H9 (cell line): ENCODE data around the gene ZBTB20. TPM values are rescaled to one million over a fixed set of nuclear protein-coding genes. Genes with fewer than 3 reads are reported as not detected.

Source experiments
- DNase-seq: peaks from one replicate; pipeline ENCODE4 v3.0.0-alpha.2; 2017
- H2AFZ ChIP-seq: one replicate; pipeline ENCODE4 v1.6.1; 2013; ENCODE audit warnings: mild to moderate bottlenecking, low read length, control low read depth, moderate library complexity
- H2AK5ac ChIP-seq: 2 replicates; pipeline ENCODE4 v1.6.1; 2013; ENCODE audit warnings: low read length, control low read depth, mixed read lengths; ENCODE audit not compliant: insufficient read length
- H2BK120ac ChIP-seq: one replicate; pipeline ENCODE4 v1.6.1; 2013; ENCODE audit warnings: low read depth, mild to moderate bottlenecking, low read length, control low read depth, inconsistent platforms; ENCODE audit not compliant: poor library complexity, severe bottlenecking
- H2BK12ac ChIP-seq: 2 replicates; pipeline ENCODE4 v1.6.1; 2013; ENCODE audit warnings: low read length, control low read depth, mixed read lengths, low read depth; ENCODE audit not compliant: insufficient read length
- H2BK15ac ChIP-seq: 2 replicates; pipeline ENCODE4 v1.6.1; 2013; ENCODE audit warnings: low read depth, low read length, control low read depth
- H2BK20ac ChIP-seq: one replicate; pipeline ENCODE4 v1.6.1; 2013; ENCODE audit warnings: low read depth, mild to moderate bottlenecking, low read length, control low read depth, inconsistent platforms; ENCODE audit not compliant: poor library complexity, severe bottlenecking
- H2BK5ac ChIP-seq: 2 replicates; pipeline ENCODE4 v1.6.1; 2013; ENCODE audit warnings: low read length, control low read depth, mixed read lengths; ENCODE audit not compliant: insufficient read length
- H3K14ac ChIP-seq: 2 replicates; pipeline ENCODE4 v1.6.1; 2013; ENCODE audit warnings: low read length, control low read depth; ENCODE audit not compliant: insufficient read depth
- H3K18ac ChIP-seq: 2 replicates; pipeline ENCODE4 v1.6.1; 2013; ENCODE audit warnings: low read depth, mild to moderate bottlenecking, mixed read lengths, low read length, control low read depth; ENCODE audit not compliant: insufficient read length
- H3K23ac ChIP-seq: 2 replicates; pipeline ENCODE4 v1.6.1; 2013; ENCODE audit warnings: low read length, control low read depth, mixed read lengths, low read depth; ENCODE audit not compliant: insufficient read length
- H3K23me2 ChIP-seq: 2 replicates; pipeline ENCODE4 v1.6.1; 2013; ENCODE audit warnings: low read depth, mild to moderate bottlenecking, mixed read lengths, low read length, control low read depth; ENCODE audit not compliant: insufficient read length, poor library complexity, severe bottlenecking
- H3K27ac ChIP-seq: 2 replicates; pipeline ENCODE4 v1.5.1; 2013; ENCODE audit warnings: low read length, control low read depth, mixed read lengths, low read depth; ENCODE audit not compliant: insufficient read length
- H3K27me3 ChIP-seq: 2 replicates; pipeline ENCODE4 v1.6.1; 2013; ENCODE audit warnings: low read length, control low read depth, inconsistent platforms; ENCODE audit not compliant: insufficient read depth
- H3K4ac ChIP-seq: 2 replicates; pipeline ENCODE4 v1.6.1; 2013; ENCODE audit warnings: low read depth, mild to moderate bottlenecking, control low read depth, inconsistent platforms, low read length, moderate library complexity
- H3K4me1 ChIP-seq: 2 replicates; pipeline ENCODE4 v1.6.1; 2013; ENCODE audit warnings: low read length, control low read depth, inconsistent platforms; ENCODE audit not compliant: insufficient read depth
- H3K4me2 ChIP-seq: 2 replicates; pipeline ENCODE4 v1.6.1; 2013; ENCODE audit warnings: low read length, control low read depth, mixed read lengths; ENCODE audit not compliant: insufficient read length, insufficient read depth
- H3K56ac ChIP-seq: 2 replicates; pipeline ENCODE4 v1.6.1; 2013; ENCODE audit warnings: low read depth, mild to moderate bottlenecking, mixed read lengths, low read length, control low read depth; ENCODE audit not compliant: insufficient read length
- H3K79me1 ChIP-seq: 2 replicates; pipeline ENCODE4 v1.6.1; 2013; ENCODE audit warnings: low read depth, mild to moderate bottlenecking, moderate library complexity, low read length, control low read depth, inconsistent platforms; ENCODE audit not compliant: insufficient read depth, poor library complexity, severe bottlenecking
- H3K79me2 ChIP-seq: 2 replicates; pipeline ENCODE4 v1.6.1; 2013; ENCODE audit warnings: low read length, control low read depth, inconsistent platforms; ENCODE audit not compliant: insufficient read depth
- H3K9ac ChIP-seq: 2 replicates; pipeline ENCODE4 v1.6.1; 2013; ENCODE audit warnings: low read length, control low read depth, mixed read lengths; ENCODE audit not compliant: insufficient read length; ENCODE audit errors: extremely low read depth
- H3K9me3 ChIP-seq: one replicate; pipeline ENCODE4 v1.6.1; 2013; ENCODE audit warnings: low read depth, low read length, inconsistent platforms; ENCODE audit not compliant: control insufficient read depth
- H3T11ph ChIP-seq: one replicate; pipeline ENCODE4 v1.6.1; 2013; ENCODE audit warnings: mild to moderate bottlenecking, low read length, control low read depth, inconsistent platforms
- H4K20me1 ChIP-seq: one replicate; pipeline ENCODE4 v1.6.1; 2013; ENCODE audit not compliant: control insufficient read depth, insufficient read length, insufficient read depth
- H4K5ac ChIP-seq: 2 replicates; pipeline ENCODE4 v1.6.1; 2013; ENCODE audit warnings: low read depth, mild to moderate bottlenecking, mixed read lengths, low read length, control low read depth; ENCODE audit not compliant: insufficient read length
- H4K8ac ChIP-seq: replicated peaks from 2 replicates; pipeline ENCODE4 v1.6.1; 2013; ENCODE audit warnings: low read length, control low read depth, mixed read lengths, low read depth; ENCODE audit not compliant: insufficient read length
- H4K91ac ChIP-seq: 2 replicates; pipeline ENCODE4 v1.6.1; 2013; ENCODE audit warnings: low read depth, mild to moderate bottlenecking, moderate library complexity, mixed read lengths, low read length, control low read depth; ENCODE audit not compliant: insufficient read length
- H3K27ac Mint-ChIP-seq, 3 experiments: 2 replicates in 2 of 3; 3 replicates in 1 of 3; pipeline ENCODE4 v1.8.0; 2020 to 2021; ENCODE audit warnings: mixed read lengths in 3 of 3, mild to moderate bottlenecking in 1 of 3, moderate library complexity in 1 of 3
- H3K27me3 Mint-ChIP-seq: 2 replicates; pipeline ENCODE4 v1.8.0; 2021; ENCODE audit warnings: low read depth, mild to moderate bottlenecking, moderate library complexity, mixed read lengths
- H3K36me3 Mint-ChIP-seq, 3 experiments: 2 replicates in 2 of 3; 3 replicates in 1 of 3; pipeline ENCODE4 v1.8.0; 2020 to 2021; ENCODE audit warnings: low read depth in 3 of 3, mixed read lengths in 3 of 3; ENCODE audit not compliant: insufficient read depth in 1 of 3
- H3K4me1 Mint-ChIP-seq, 2 experiments: 2 replicates each; pipeline ENCODE4 v1.8.0; 2020; ENCODE audit warnings: mixed read lengths in 2 of 2
- H3K4me3 Mint-ChIP-seq, 2 experiments: 2 replicates in 1 of 2; 3 replicates in 1 of 2; pipeline ENCODE4 v1.8.0; 2020 to 2021; ENCODE audit warnings: mild to moderate bottlenecking in 2 of 2, mixed read lengths in 2 of 2, moderate library complexity in 1 of 2
- H3K9me3 Mint-ChIP-seq, 2 experiments: 2 replicates in 1 of 2; 3 replicates in 1 of 2; pipeline ENCODE4 v1.8.0; 2020; ENCODE audit warnings: mild to moderate bottlenecking in 2 of 2, mixed read lengths in 2 of 2, moderate library complexity in 1 of 2
- WGBS: extraction: QIAGEN DNeasy Blood & Tissue Kit; methylation state at CpG from one replicate; pipeline ENCODE4 v1.1.7; 2013; ENCODE audit warnings: missing lambda C conversion rate, low lambda C conversion rate, mixed read lengths; ENCODE audit not compliant: insufficient read length; ENCODE audit errors: extremely low coverage; 5-methylcytosine and 5-hydroxymethylcytosine counted together
- total RNA-seq: library from RNA; stranded (reverse); gene quantifications from 2 replicates; pipeline ENCODE4 v1.2.1, GENCODE V29; 2021
- TF ChIP-seq, protein P1 (sequence below): fragments of 200-600 bp; sonication (generic); conservative IDR thresholded peaks from 3 replicates; pipeline ENCODE4 v1.8.0; 2021; ENCODE audit warnings: antibody characterized with exemption, mild to moderate bottlenecking

Gene ZBTB20
- total RNA-seq, 1 experiment from 2014 or later: 0.70 TPM

DNA sequence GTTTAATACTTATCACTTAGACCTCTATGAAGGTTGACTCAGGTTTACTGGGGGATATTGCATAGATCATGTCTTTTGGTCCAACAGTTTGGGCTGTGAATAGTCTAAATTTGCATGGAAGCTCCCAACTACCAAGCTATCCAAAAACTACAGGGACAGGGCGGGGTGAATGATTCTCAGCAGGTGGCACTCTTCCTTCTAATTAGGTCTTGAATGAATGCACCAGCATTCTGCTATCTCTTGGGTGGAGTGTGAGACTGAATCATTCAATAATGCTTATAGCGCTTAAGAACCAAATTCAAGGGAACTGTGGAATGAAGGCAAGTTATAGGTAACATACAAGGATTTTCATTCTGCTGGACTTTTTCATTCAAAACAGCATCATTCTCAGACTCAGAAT is 507.0 kb downstream of the ZBTB20 start:
- no peak overlapping the region for H3K56ac ChIP-seq
- no peaks in the 10 kb centered on the region for H3K9me3 ChIP-seq
- H2BK12ac ChIP-seq: no peak overlapping the region
- no peaks in the 10 kb centered on the region; the same call in 1 of the 2 replicates for H3K4me1 ChIP-seq
- no peaks in the 10 kb centered on the region for H3K79me1 ChIP-seq
- no CpG with 5 or more reads among the region's 2 CpGs for WGBS
- H3K27ac ChIP-seq: no peak overlapping the region
- DNase-seq: no peak
- no peaks in the 10 kb centered on the region for H4K20me1 ChIP-seq
- H2BK20ac ChIP-seq: no peak overlapping the region
- H3K14ac ChIP-seq: no peak overlapping the region
- H4K91ac ChIP-seq: no peak overlapping the region
- H3K36me3 Mint-ChIP-seq: peaks cover 0 to 7% (median 4%) of the 10 kb centered on the region in 3 experiments; a peak in 4 of 7 replicates
- no peaks in the 10 kb centered on the region for H3K79me2 ChIP-seq
- H3K4me2 ChIP-seq: no peak overlapping the region
- no peak overlapping the region for H3T11ph ChIP-seq
- H4K5ac ChIP-seq: no peak overlapping the region
- H2BK15ac ChIP-seq: no peak overlapping the region
- no peaks in the 10 kb centered on the region for H3K23me2 ChIP-seq
- no peak overlapping the region for H2BK120ac ChIP-seq
- no peak overlapping the region for H3K9ac ChIP-seq
- H2AFZ ChIP-seq: no peak overlapping the region
- H3K18ac ChIP-seq: no peak overlapping the region
- peaks cover 14 to 16% of the 10 kb centered on the region in 2 experiments for H3K4me1 Mint-ChIP-seq
- H3K27me3 ChIP-seq: no peaks in the 10 kb centered on the region
- no peak overlapping the region for H4K8ac ChIP-seq
- H3K27me3 Mint-ChIP-seq: no peaks in the 10 kb centered on the region
- H3K4ac ChIP-seq: no peak overlapping the region
- no peak overlapping the region for H2AK5ac ChIP-seq
- no peak overlapping the region for H3K23ac ChIP-seq
- H3K9me3 Mint-ChIP-seq: peaks cover 7% of the 10 kb centered on the region in 2 experiments; a peak in 4 of 5 replicates
- TF ChIP-seq, protein P1, sequence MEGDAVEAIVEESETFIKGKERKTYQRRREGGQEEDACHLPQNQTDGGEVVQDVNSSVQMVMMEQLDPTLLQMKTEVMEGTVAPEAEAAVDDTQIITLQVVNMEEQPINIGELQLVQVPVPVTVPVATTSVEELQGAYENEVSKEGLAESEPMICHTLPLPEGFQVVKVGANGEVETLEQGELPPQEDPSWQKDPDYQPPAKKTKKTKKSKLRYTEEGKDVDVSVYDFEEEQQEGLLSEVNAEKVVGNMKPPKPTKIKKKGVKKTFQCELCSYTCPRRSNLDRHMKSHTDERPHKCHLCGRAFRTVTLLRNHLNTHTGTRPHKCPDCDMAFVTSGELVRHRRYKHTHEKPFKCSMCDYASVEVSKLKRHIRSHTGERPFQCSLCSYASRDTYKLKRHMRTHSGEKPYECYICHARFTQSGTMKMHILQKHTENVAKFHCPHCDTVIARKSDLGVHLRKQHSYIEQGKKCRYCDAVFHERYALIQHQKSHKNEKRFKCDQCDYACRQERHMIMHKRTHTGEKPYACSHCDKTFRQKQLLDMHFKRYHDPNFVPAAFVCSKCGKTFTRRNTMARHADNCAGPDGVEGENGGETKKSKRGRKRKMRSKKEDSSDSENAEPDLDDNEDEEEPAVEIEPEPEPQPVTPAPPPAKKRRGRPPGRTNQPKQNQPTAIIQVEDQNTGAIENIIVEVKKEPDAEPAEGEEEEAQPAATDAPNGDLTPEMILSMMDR: no peak
- H2BK5ac ChIP-seq: no peak overlapping the region
- H3K27ac Mint-ChIP-seq: no peak overlapping the region
- H3K4me3 Mint-ChIP-seq: no peak overlapping the region
